Measurements from ENCODE around the gene ERCC6.

- TF ChIP-seq POLR2A (IDR thresholded peaks at IDR 0.05; ENCODE audit: low read depth, low read length) (no peak), POLR2AphosphoS5 (IDR thresholded peaks at IDR 0.05; ENCODE audit: low read depth, low read length) (no peak), SPI1 (IDR thresholded peaks at IDR 0.05; ENCODE audit: low read depth, low read length) (no peak), POU2F2 (IDR thresholded peaks at IDR 0.05; ENCODE audit: low read depth, low read length) (no peak)
Observed at GRCh38 chr10:49478819-49479218, 60.1 kb downstream of the ERCC6 start.

Measured in GM12891 (cell line).